HG03457 (cell line): ENCODE measurements around the gene KCNJ12.
"Not testable (repeated sequence)": the region's sequence is repeated elsewhere in the genome, so short reads cannot be mapped to it uniquely, and the experiment has no call there.

Experiments
- ATAC-seq: cut with Tn5 transposase; IDR thresholded peaks from one replicate; pipeline ENCODE4 v1.9.1; 2021; ENCODE audit warnings: moderate number of reproducible peaks; ENCODE audit not compliant: unreplicated experiment

KCNJ12 gene

DNA sequence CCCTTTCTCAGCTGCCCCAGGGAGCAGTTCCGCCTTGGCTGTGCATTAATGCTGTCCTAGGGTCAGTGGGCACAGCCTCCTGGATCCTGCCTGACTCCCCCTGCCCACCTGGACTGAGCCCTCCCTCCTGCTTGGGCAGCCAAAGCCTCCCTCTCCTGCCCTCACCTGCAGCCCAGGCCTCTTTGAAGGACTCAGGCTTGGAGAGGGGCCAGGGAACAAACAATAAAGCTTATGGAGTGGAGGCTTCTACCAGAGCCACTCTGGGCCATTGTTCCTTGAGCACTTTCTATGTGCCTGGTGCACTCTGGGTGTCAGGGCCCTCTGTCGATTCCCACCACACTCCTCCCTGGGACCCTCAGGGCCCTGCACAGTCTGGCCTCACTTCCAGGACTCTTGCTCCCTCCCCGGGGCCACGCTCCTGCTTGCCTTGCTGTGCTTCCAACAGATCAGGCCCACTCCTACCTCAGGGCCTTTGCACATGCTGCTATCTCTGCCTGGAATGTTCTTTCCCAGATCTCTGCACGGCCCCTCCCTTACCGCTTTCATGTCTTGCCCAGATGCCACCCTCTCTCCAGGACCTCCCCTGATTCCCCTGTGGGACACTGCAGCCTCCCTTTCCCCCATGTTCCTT is 5.0 kb downstream of the KCNJ12 start:
- ATAC-seq = no peak

DNA sequence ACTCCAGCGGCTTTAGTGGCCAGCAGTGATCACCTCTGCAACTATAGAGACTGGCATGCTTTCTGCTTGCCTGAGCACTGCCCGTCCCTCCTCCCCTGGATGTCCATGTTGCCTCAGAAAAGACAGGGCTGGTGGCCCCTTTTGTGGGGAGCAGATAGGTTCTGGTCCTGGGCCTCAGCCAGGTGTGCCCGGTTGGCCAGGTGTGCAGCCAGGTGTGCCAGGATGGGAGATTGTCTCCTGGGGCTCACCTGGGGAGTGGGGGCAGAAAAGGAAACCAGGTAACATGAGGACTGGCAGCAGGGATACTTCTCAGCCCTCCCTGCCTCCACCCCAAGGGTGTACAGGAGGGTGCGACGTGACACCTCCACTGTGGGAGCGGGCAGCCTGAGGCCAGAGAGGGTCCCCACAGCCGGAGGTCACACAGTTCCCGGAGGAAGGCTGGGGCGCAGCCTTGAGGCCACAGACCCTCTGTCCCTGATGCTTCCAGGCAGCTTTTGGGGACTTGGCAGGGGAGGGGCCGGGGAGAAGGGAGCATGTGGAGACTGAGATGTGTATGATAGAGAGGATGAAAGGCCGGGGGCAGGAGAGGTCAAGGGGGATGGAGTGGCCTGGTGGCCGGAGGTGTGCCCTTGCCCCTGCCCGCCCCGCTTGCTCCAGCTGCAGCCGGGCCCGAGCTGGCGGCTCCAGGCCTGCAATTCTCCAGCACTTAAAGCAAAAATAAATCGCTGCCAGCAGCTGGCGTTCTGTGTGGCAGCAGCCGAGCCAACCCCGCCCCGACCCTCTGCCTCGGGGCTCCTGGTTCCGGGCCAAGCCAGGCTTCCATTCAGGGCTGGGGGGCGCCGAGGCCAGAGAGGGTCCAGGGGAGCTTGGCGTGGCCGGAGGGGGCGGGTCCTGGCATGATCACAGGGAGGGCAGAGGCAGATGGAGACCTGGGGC is 6.7 kb downstream of the KCNJ12 start:
- ATAC-seq = no peak

DNA sequence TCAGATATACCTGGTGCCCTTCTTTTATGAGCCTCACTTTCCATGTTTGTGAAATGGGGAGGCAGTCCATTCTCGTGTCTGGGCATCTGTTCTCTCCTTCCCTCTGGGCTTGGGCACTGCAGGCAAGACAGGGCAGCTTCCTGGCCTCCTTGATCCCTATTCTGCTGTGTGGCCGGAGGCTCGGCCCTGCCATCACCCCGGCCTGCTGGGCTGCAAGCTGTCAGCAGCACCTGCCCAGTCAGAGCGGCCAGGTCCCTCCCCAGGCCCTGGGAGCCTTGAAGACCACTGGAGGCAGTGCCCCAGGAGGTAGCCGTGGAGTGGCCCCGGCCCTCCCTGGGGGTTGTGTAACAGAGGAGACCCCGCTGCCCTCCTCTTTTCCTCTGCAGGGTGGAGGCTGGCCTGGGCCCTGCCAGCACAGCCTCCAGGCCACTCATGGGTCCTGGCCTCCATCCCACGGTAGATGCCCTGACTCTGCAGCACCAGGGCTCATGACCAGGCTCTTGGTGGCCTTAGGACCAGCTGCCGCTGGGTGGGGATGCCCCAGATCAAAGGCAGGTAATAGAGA is 9.2 kb downstream of the KCNJ12 start:
- ATAC-seq = no peak

DNA sequence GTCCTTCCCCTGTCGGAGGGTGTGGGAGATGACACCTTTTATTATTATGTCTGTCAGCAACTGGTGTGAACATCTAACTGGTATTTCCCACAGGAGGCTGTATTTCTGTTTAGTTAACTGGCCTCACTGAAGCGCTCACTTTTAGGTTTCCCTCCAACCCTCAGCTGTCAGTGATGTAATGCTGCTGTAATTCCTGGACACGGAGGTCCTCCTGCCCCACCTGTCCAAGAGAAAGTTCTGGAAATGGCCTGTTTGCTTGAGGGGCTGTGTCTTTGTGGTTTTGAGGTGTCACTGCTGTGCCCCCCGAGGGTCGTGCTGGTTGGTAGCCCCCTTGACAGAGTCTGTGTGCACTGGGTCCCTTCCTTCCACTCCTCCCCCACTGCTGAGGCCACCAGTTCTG is 11.5 kb downstream of the KCNJ12 start:
- no peak for ATAC-seq

DNA sequence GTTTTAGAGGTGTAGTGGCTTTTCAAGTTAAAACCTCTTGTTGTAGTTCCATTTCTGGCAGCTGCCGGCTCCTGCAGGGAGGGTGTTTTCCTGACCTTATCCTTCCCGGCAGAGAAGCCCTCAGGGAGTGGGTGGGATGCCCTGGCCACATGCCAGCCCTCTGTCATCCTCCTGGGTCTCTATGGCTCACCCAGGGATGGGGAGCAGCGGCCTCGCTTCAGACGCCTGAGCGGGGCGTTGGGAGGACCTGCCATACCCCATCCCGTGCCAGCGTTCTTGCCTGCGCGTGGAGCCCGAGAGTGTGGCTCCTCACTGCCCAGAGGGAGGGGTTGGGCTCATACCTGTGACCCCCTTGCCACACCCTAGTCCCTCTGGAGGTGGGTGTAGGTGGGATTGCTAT is 11.9 kb downstream of the KCNJ12 start:
- ATAC-seq = no peak

DNA sequence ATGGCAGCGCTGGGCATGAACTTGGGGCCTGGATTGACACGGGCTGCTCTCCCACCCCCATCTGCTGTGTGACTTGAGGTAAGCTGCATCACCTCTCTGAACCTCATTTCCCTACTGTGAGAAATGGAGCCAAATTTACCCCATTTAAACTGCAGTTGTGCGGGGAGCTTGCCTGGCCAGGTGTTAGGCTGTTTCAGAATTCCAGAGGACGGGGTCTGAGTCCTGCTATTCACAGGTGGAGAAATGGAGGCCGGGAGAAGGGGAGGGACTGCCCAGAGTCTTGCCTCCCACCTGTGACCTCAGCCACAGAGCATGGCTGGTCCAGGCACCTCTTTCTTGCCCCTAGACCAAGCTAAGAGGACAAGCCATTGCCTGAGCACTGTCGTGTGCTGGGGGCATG is 12.8 kb downstream of the KCNJ12 start:
- no peak for ATAC-seq

DNA sequence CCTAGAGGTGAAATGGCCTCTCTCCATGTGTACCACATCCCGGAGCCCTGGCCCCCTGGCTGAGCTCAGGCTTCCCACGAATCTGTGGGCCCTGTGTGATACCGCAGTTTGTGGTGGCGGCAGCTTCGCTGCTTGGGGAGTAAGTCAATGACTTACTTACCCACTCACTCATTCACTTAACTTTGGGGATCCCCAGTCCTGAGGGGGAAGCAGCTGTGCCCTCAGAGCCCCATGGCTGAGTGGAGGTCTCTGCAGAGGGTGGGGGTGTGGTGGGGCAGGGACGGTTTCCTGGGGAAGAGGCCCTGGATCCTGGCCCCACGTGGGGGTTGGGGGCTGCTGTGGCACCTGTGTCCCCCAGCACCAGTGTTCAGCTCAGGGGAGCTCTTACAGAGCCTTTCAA is 13.2 kb downstream of the KCNJ12 start:
- ATAC-seq = no peak

DNA sequence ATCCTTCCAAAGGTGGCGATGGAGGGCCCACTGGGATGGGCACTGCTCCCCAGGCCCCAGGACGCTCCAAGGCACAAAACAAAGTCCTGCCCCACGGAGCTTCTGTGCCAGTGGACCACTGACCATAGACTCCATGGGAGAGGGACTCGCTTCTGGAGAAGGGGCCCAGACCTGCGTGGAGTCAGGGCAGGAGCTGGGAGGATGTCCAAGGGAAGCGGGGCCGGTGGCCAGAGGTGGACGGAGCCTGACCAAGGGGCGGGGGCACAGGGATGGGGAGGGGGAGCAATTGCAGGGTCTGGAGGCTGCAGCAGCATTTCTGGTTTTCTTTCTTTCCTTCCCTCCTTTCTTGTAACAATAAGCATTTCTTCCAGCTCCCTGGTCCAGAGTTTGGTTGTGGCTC is 14.1 kb downstream of the KCNJ12 start:
- no peak for ATAC-seq

DNA sequence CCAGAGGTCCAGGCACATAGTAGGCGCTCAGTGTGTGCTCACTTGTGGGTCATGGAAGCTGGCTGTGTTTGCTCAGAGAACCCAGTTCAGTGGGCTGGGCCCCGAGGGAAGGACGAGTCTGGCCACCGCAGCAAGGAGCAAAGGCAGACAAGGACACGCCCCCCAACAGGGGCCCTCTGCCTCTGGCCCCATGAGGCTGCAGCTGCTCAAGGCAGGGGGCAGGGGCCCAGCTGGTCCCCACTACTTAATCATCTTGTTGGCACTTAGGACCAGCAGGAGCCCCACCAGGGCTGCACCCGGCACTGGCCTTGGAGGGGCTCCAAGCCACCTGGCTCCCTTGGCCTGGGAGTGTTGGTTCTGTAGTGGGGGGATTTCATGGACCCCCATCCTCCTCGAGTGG is 16.1 kb downstream of the KCNJ12 start:
- no peak for ATAC-seq

DNA sequence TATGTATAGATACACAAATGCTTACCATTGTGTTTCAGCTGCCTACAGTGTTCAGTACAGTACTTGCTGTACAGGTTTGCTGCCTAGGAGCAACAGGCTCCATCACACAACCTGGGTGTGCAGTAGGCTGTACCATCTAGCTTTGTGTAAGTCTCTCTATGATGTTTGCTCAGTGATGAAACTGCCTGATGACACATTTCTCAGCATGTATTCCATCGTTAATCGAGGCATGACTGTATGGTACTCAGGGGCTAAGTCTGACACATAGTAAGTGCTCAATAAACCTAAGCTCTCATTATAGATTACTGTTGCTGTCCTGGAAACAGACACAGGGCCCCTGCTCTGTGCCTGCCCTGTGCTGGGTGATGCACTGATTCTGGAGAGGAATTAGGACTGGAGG is 18.1 kb downstream of the KCNJ12 start:
- no peak for ATAC-seq

DNA sequence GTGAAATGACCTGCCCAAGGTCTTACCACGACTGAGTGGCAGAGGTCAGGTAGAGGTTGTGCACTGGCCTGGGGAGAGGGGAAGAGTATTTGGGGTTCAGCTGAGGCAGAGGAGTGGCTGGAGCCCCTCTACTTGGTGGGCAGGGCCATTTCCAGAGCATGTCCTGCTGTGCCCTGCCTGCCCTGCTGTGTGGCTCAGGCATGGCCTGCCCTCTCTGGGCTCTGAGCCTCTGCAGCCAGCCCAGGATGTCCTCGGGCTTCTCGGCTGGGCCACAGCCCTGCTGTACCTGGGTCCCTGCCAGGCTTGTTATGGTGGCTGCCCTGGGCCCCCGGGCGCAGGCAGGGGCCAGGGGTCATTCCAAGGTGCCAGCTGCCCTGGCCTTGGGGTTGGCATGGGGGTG is 19.6 kb downstream of the KCNJ12 start:
- ATAC-seq = no peak

DNA sequence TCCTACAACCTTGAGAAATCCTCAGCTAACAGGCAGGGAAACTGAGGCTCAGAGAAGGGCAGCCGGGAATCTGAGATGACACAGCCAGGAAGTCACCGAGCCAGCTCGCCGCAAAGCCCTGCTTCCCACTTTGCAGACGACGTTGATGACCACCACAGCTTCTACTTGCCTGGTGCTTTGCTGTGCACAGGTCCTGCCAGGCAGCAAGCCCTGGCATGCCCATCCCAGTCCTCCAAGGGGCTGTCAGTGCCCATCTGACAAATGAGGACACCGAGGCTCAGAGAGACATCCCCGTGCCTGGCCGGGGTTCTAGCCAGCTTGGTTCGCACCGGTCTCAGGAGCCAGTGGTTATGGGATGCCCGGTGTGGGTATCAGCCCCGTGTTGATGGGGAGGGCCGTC is 20.1 kb downstream of the KCNJ12 start:
- ATAC-seq = no peak

DNA sequence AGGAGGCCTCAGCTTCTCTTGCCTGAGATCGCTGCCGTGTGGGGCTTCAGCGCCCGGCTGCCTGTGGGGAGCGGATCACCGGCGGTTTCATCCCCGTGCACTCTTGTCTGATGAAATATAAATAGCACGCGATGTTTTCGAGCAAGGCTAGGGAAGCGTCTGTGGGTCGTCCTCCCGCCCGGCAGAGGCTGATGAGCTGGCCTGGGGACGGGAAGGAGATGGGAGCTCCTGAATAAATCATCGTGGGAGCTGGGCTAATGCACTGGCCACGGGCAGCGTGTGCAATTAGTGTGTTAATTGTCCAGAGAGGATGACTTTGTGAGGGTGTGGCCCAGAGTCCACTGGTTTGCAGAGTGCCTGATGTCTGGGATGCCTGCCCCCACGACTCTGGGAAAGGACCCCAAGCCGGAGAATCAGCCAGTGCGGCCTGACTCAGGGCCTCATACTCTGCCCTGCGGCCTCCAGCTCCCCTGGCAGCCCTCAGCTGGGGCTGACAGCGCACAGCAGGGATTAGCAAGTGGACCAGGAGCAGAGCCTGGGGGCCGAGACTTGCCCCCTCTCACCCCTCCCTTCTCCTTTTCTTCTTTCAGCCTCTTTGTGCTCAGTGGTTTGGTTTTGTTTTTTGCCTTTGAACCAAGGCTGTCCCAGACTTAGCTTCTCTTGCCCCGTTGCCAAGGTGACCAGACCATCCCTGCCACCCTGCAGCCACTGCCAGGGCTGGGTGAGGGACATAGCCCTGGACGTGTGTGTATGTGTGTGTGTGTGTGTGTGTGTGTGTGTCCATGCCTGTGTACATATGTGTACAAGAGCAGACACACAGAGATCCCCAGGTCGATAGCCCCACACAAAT is 21.4 kb downstream of the KCNJ12 start:
- no peak for ATAC-seq

DNA sequence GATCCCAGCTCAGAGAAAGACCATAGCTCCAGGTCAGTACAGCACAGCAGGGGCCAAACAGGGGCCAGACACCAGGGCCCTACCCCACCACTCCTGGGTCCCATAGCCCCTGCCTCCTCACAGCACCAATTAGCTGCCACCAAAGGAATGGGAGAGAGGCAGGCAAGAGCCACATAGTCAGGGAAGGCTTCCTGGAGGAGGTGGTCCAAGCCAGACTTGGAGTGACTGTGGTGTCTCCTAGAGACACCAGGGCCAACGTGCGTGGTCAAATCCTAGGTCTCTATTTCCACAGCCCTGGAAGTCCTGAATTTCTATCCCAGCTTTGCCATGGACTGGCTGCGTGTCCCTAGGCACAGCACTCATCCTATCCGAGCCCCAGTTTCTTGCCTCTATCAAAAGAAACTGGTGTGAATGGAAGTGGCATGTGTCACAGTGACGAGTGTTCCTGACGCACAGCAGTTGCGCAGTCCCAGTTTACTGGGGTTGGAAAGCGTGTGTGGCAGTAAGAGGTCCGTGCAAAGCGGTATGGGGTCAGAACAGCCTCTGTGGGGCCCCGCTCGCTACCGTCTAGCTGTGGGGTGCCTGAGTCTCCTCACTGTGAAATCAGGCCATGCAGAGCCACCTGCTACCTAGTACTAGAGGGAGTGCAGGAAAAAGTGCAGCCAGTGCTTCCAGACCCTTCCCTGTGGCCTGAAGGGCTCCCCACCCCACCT is 23.5 kb downstream of the KCNJ12 start:
- ATAC-seq = no peak

DNA sequence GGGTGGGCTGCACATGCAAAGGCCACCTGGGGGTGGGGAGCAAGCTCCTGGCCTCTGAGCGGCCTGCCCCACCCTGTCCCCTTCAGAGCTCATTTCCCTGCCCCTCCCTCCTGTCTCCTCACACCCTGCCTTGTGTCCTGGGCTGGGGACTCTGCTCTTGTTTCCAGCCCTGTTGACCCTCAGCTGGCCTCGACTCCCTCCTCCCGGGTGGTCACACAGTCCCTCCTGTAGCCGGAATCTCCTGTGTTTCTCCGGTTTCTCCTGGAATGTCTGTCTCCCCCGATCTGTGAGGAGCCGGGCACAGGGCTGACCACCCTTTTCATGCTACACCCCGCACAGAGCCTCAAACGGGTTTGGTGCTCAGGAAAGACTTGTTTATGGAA is 24.0 kb downstream of the KCNJ12 start:
- ATAC-seq = not testable (repeated sequence)

DNA sequence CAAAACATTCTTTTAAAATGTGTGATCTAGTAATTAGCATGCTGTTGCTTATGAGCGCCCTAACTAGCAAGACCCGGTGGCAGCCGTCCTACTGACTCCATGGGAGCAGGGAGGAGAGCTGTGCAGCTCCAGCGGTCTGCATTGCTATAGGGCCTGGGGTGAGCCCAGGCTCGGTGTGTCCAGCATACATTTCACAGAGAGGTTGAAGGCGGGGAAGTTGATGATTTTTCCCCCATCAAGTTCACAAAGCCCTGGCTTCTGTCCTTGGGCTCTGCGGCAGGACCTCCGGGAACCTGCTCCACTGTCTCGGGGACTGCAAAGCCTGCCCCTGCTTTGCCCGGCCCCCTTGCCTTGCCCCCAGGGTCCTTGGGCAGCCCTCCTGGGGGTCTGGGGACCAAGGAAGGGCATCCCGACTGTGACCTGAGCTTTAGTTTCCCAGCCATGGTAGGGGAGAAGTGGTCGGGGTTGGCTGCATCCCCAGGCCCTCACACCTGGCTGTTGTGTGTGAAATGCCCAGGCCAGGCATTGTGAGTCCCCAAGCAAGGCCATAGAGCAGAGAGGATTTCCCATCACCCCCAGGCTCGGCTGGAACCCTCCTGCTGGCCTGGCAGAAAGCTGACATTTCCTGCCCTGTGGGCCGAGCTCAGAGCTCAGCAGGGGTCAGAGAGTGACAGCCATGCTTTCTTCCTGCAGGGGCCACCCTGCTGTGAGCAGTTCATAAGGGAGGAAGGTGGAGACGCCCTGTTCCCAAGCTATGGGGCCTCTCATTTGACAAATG is 24.8 kb downstream of the KCNJ12 start:
- no peak for ATAC-seq

DNA sequence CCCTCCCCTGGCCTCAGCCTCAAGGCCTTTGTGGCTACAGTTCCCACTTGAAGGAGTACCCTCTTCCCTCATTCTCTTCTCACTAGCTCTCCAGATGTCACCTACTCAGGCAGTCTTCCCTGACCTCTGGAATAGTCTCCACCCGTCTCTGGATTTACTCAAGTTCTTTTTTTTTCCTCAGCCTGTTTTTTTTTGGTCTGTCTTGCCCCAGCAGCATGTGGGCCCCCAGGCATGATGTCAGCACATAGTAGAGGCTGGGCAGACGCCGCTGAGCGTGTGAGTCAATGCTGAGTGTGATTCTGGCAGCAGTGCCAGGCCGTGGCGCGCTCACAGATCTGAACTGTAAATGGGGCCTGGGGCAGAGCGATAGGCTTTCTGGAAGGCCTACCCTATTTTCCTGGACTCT is 26.0 kb downstream of the KCNJ12 start:
- not testable (repeated sequence) for ATAC-seq

DNA sequence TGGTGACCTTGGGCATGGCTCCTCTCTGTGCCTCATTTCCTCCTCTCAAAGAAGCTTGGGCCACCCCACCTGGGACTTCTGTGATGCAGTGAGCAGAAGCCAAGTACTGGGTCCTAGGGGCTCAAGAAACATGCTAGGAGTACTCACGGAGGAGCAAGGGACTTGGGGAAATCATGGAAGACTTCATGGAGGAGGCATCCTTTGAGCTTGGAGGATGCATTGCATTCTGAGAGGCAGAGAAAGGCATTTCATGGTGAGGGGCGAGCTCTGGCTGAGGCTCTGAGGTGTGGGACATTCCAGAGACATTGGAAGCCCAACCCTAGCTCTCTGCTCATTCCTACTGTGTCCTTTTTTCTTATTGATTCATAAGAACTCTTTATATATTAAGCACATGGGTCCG is 26.8 kb downstream of the KCNJ12 start:
- not testable (repeated sequence) for ATAC-seq

DNA sequence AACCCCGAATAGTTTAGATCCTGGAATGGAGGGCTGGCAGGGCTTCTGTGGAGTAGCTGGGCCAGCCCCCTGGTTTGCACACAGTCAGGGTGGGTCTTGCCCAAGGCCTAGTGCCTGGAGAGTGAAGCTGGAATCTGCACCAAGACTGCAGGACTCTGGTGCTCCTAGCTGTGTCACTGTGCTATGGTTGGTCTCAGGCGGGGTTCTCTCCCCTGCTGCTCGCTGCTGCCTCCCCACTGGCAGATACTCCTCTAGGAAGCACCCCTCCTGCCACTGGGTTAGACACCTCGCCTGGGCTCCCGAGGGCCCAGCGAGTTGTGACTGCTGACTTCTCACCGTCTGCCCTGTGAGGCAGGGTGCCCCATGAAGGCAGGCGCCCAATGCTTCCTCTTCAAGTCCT is 27.9 kb downstream of the KCNJ12 start:
- ATAC-seq = not testable (repeated sequence)

DNA sequence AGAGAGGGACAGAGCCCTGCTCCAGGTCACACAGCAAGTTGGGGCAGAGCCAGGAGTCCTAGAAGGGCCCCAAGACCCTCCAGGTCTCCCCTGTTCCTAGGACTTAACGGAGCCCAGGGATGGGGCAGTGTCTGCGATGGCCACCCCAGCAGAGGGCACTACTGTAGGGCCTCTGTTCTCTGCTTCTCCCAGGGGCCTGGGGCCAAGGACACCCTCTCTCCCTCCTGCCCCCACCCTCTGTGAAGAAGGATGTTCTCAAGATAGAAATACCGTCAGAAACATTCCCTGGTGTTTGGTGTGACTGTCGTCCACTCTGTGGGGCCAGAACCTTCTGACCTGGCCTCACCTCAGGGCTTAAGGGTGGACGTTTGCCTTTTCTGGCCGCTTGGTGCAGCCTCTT is 28.4 kb downstream of the KCNJ12 start:
- ATAC-seq = not testable (repeated sequence)
